Psoas muscle (tissue), 8 donors: Measurements from ENCODE around the gene KNDC1. TPM values are rescaled to one million over a fixed set of nuclear protein-coding genes. Genes with fewer than 3 reads are reported as not detected.

Source experiments
- ATAC-seq, 4 donors: fragments of 200-7000 bp; cut with Tn5 transposase; one replicate each; pipeline ENCODE4 v1.9.1; 2020; ENCODE audit warnings: moderate library complexity in 3 of 4, mild to moderate bottlenecking in 2 of 4
- DNase-seq, 2 donors: peaks; one replicate each; pipeline ENCODE4 v3.0.0-alpha.2; 2020
- H3K27ac ChIP-seq: fragments of 200-600 bp; one replicate; pipeline ENCODE4 v1.8.0; 2022
- H3K27me3 ChIP-seq, 3 donors: fragments of 200-600 bp in 1 of 3; one replicate each; pipeline versions ENCODE4 v1.6.1 to v1.8.0; 2013 to 2022; ENCODE audit warnings: low read length in 2 of 3, mild to moderate bottlenecking in 2 of 3, moderate library complexity in 1 of 3; ENCODE audit not compliant: insufficient read depth in 3 of 3
- H3K36me3 ChIP-seq, 2 donors: fragments of 200-600 bp in 1 of 2; one replicate each; pipeline versions ENCODE4 v1.6.1 to v1.8.0; 2013 to 2022; ENCODE audit warnings: low read depth in 1 of 2, mild to moderate bottlenecking in 1 of 2, moderate library complexity in 1 of 2; ENCODE audit not compliant: insufficient read depth in 1 of 2
- H3K4me1 ChIP-seq: fragments of 200-600 bp; one replicate; pipeline ENCODE4 v1.8.0; 2022
- H3K4me3 ChIP-seq: fragments of 200-600 bp; one replicate; pipeline ENCODE4 v1.8.0; 2022; ENCODE audit warnings: mild to moderate bottlenecking
- H3K9me3 ChIP-seq: fragments of 200-600 bp; one replicate; pipeline ENCODE4 v1.8.0; 2022
- CTCF ChIP-seq: fragments of 200-600 bp; IDR thresholded peaks from one replicate; pipeline ENCODE4 v1.8.0; 2022; ENCODE audit warnings: antibody characterized with exemption
- WGBS, 3 donors: extraction: QIAGEN DNeasy Blood & Tissue Kit; methylation state at CpG; one replicate each; pipeline versions ENCODE4 v1.1.6 to v1.1.7; 2013; 5-methylcytosine and 5-hydroxymethylcytosine counted together
- intact Hi-C, 2 donors: fragments of 100-400 bp; cut with DNase I; formaldehyde crosslinking; loops; one replicate each; pipeline versions ENCODE4 v1.11.0 to v1.14.2; 2022
- polyA plus RNA-seq, 3 donors: library from polyadenylated mRNA; stranded (reverse); fragments of 200-250 nt; gene quantifications; one replicate each; pipeline ENCODE4 v1.2.3, GENCODE V29; 2013
- total RNA-seq, 4 donors: library from RNA; stranded (reverse); fragmentation: NEBNext Ultra II Directional in 2 of 4; extraction: Animal tissue kit (Norgen Biotek cat#: 25700) in 2 of 4; gene quantifications; one replicate each; pipeline versions ENCODE4 v1.2.1 to v1.2.4, GENCODE V29; 2021 to 2023
- donor health status: healthy with polysubstance abuse.
- donor health status: DM: no; HTN: no; CAD: no; lungs with moderate emphysema.
- donor health status: Bipolar disorder and iron deficiency.
- donor health status: healthy.
- donor health status: DM: yes; HTN: yes; CAD: no.
- donor health status: DM: no; HTN: no; CAD: no.
- donor health status: DM: no; HTN: no; CAD: no.
- donor health status: DM: yes; HTN: yes; CAD: no.

Gene KNDC1
- total and polyA plus RNA-seq, 7 donors = under 0.01 to 0.10 (median 0.01) TPM; not detected in 4

- peak in 1 of 2 donors; percentile 42 for DNase-seq
- no peak overlapping the region for H3K4me3 ChIP-seq
- 66 to 73% (median 71%) methylated on average over 27 to 28 of the region's 28 CpGs for WGBS, 3 donors
- no peak for TF ChIP-seq CTCF
- H3K9me3 ChIP-seq = no peaks in the 10 kb centered on the region
- no peak for ATAC-seq
- no peaks in the 10 kb centered on the region for H3K4me1 ChIP-seq
- intact Hi-C loops = no loop called here
- H3K36me3 ChIP-seq = no peaks in the 10 kb centered on the region
- no peak overlapping the region for H3K27ac ChIP-seq
- peaks cover 0 to 15% (median 6%) of the 10 kb centered on the region in 3 donors for H3K27me3 ChIP-seq
Measured at GRCh38 chr10:133141144-133141957, 18.7 kb upstream of the KNDC1 start.

GRCh38 chr10:133141958-133142340, 18.1 kb upstream of the KNDC1 start:
- no peaks in the 10 kb centered on the region for H3K9me3 ChIP-seq
- no peak for ATAC-seq
- no peak for DNase-seq
- no peak overlapping the region for H3K4me3 ChIP-seq
- H3K4me1 ChIP-seq = no peaks in the 10 kb centered on the region
- no peak for TF ChIP-seq CTCF
- peaks cover 0 to 15% (median 6%) of the 10 kb centered on the region in 3 donors for H3K27me3 ChIP-seq
- WGBS, 3 donors = 88 to 91% (median 88%) methylated on average over 27 of the region's 27 CpGs
- no peak overlapping the region for H3K27ac ChIP-seq
- H3K36me3 ChIP-seq = no peaks in the 10 kb centered on the region
- intact Hi-C loops = no loop called here

DNA sequence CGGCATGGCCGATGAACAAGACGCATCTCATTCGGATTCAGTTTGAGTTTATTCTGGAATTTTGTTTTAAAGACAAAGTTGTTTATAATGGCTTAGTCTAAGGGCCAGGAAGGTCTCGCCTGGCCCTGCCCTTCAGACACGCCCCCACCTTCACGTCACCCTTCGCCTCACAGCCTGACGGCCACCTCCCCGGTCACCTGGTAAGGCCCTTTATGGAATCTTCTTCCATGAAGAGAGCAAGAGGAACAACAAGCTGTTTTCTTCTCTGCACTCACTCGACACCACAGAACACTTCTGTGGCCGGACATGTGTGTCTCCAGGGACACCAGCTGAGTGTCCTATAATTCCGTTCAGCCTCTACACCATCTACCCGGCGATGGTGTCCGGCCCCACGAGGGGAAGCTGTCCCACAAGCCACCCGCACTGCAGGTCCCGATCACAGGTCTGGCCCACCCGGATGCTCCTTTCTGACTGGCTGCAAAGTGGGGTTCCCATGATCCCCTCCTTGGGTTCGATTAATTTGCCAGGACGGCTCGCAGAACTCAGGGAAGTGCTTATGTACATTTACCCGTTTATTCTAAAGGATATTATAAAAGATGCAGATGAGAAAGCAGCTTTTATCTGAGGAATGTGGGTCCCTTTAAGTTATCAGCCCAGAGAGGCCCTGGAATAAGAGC, 17.4 kb upstream of the KNDC1 start:
- intact Hi-C loops = no loop called here
- 86 to 89% (median 88%) methylated on average over 24 of the region's 24 CpGs for WGBS, 3 donors
- Histone ChIP-seq H3K27ac (no peak overlapping the region), H3K9me3 (no peaks in the 10 kb centered on the region), H3K4me1 (no peaks in the 10 kb centered on the region), H3K36me3 (no peaks in the 10 kb centered on the region), H3K27me3 (peaks cover 0 to 21% (median 6%) of the 10 kb centered on the region in 3 donors), H3K4me3 (no peak overlapping the region)
- ATAC-seq = no peak
- no peak for TF ChIP-seq CTCF
- DNase-seq = peak in 1 of 2 donors; percentile 18

- WGBS, 3 donors = 51 to 77% (median 62%) methylated on average over 10 of the region's 10 CpGs
Measured at GRCh38 chr10:133143200-133143533, 16.9 kb upstream of the KNDC1 start.

More at GRCh38 chr10:133143200-133143533, 16.9 kb upstream of the KNDC1 start:
- Histone ChIP-seq H3K4me3 (no peak overlapping the region), H3K27me3 (peaks cover 0 to 26% (median 6%) of the 10 kb centered on the region in 3 donors), H3K9me3 (no peaks in the 10 kb centered on the region), H3K27ac (no peak overlapping the region), H3K4me1 (no peaks in the 10 kb centered on the region), H3K36me3 (no peaks in the 10 kb centered on the region)
- DNase-seq (no peak), ATAC-seq (no peak)
- intact Hi-C loops = no loop called here
- no peak for TF ChIP-seq CTCF
